HEK293 (cell line): ENCODE data around the gene TMEM187.

Source experiments
- FEZF1 ChIP-seq: fragments of 450-650 bp; formaldehyde crosslinking; IDR thresholded peaks from 2 replicates; pipeline ENCODE4 v1.5.1; 2016; ENCODE audit warnings: missing biosample characterization, missing genetic modification characterization
- GLI4 ChIP-seq: fragments of 450-650 bp; formaldehyde crosslinking; IDR thresholded peaks from 2 replicates; pipeline ENCODE4 v1.5.1; 2016; ENCODE audit warnings: missing biosample characterization, missing genetic modification characterization
- HOXD13 ChIP-seq: sonication (generic); formaldehyde crosslinking; IDR thresholded peaks from 2 replicates; pipeline ENCODE4 v1.8.0; 2022; ENCODE audit warnings: missing genetic modification reagents, borderline replicate concordance
- KLF1 ChIP-seq: fragments of 450-650 bp; formaldehyde crosslinking; IDR thresholded peaks from 2 replicates; pipeline ENCODE4 v1.5.1; 2016; ENCODE audit warnings: missing biosample characterization, missing genetic modification characterization
- MZF1 ChIP-seq: fragments of 450-650 bp; formaldehyde crosslinking; IDR thresholded peaks from 2 replicates; pipeline ENCODE4 v1.5.1; 2017; ENCODE audit warnings: missing biosample characterization, missing genetic modification characterization, borderline replicate concordance
- PRDM10 ChIP-seq: fragments of 450-650 bp; formaldehyde crosslinking; IDR thresholded peaks from 2 replicates; pipeline ENCODE4 v1.5.1; 2016; ENCODE audit warnings: missing biosample characterization, missing genetic modification characterization
- PRDM4 ChIP-seq: fragments of 450-650 bp; formaldehyde crosslinking; IDR thresholded peaks from 2 replicates; pipeline ENCODE4 v1.5.1; 2017; ENCODE audit warnings: missing biosample characterization, missing genetic modification characterization
- SCRT2 ChIP-seq: fragments of 450-650 bp; formaldehyde crosslinking; IDR thresholded peaks from 2 replicates; pipeline ENCODE4 v1.5.1; 2016; ENCODE audit warnings: missing biosample characterization, missing genetic modification characterization
- ZBTB21 ChIP-seq: fragments of 450-650 bp; formaldehyde crosslinking; IDR thresholded peaks from 2 replicates; pipeline ENCODE4 v1.5.1; 2017; ENCODE audit warnings: missing biosample characterization, missing genetic modification characterization
- ZFHX2 ChIP-seq: fragments of 450-650 bp; formaldehyde crosslinking; conservative IDR thresholded peaks from 2 replicates; pipeline ENCODE4 v1.5.1; 2016; ENCODE audit warnings: missing biosample characterization, missing genetic modification characterization
- ZNF10 ChIP-seq: fragments of 450-650 bp; formaldehyde crosslinking; IDR thresholded peaks from 2 replicates; pipeline ENCODE4 v1.5.1; 2017; ENCODE audit warnings: missing biosample characterization, missing genetic modification characterization
- ZNF146 ChIP-seq: fragments of 450-650 bp; formaldehyde crosslinking; IDR thresholded peaks from 2 replicates; pipeline ENCODE4 v1.5.1; 2016; ENCODE audit warnings: missing biosample characterization, missing genetic modification characterization
- ZNF157 ChIP-seq: fragments of 450-650 bp; formaldehyde crosslinking; IDR thresholded peaks from 2 replicates; pipeline ENCODE4 v1.5.1; 2016; ENCODE audit warnings: missing biosample characterization, missing genetic modification characterization
- ZNF169 ChIP-seq: fragments of 450-650 bp; formaldehyde crosslinking; IDR thresholded peaks from 2 replicates; pipeline ENCODE4 v1.5.1; 2016; ENCODE audit warnings: missing biosample characterization, missing genetic modification characterization
- ZNF2 ChIP-seq: fragments of 450-650 bp; formaldehyde crosslinking; IDR thresholded peaks from 2 replicates; pipeline ENCODE4 v1.5.1; 2016; ENCODE audit warnings: missing biosample characterization, missing genetic modification characterization
- ZNF280D ChIP-seq: fragments of 450-650 bp; formaldehyde crosslinking; IDR thresholded peaks from 2 replicates; pipeline ENCODE4 v1.5.1; 2016; ENCODE audit warnings: missing biosample characterization, missing genetic modification characterization
- ZNF324 ChIP-seq: fragments of 450-650 bp; formaldehyde crosslinking; IDR thresholded peaks from 2 replicates; pipeline ENCODE4 v1.5.1; 2016; ENCODE audit warnings: missing biosample characterization, missing genetic modification characterization
- ZNF394 ChIP-seq: fragments of 450-650 bp; formaldehyde crosslinking; IDR thresholded peaks from 2 replicates; pipeline ENCODE4 v1.5.1; 2016; ENCODE audit warnings: missing biosample characterization, missing genetic modification characterization, mild to moderate bottlenecking, moderate library complexity, borderline replicate concordance
- ZNF433 ChIP-seq: fragments of 450-650 bp; formaldehyde crosslinking; IDR thresholded peaks from 2 replicates; pipeline ENCODE4 v1.5.1; 2016; ENCODE audit warnings: missing biosample characterization, missing genetic modification characterization, low read depth
- ZNF501 ChIP-seq: fragments of 450-650 bp; formaldehyde crosslinking; IDR thresholded peaks from 2 replicates; pipeline ENCODE4 v1.5.1; 2016; ENCODE audit warnings: missing biosample characterization, missing genetic modification characterization
- ZNF548 ChIP-seq: fragments of 450-650 bp; formaldehyde crosslinking; IDR thresholded peaks from 2 replicates; pipeline ENCODE4 v1.5.1; 2016; ENCODE audit warnings: missing biosample characterization, missing genetic modification characterization
- ZNF621 ChIP-seq: fragments of 450-650 bp; formaldehyde crosslinking; IDR thresholded peaks from 2 replicates; pipeline ENCODE4 v1.5.1; 2017; ENCODE audit warnings: missing biosample characterization, missing genetic modification characterization
- ZNF623 ChIP-seq: fragments of 450-650 bp; formaldehyde crosslinking; IDR thresholded peaks from 2 replicates; pipeline ENCODE4 v1.5.1; 2016; ENCODE audit warnings: missing biosample characterization, missing genetic modification characterization
- ZNF777 ChIP-seq: fragments of 450-650 bp; formaldehyde crosslinking; IDR thresholded peaks from 2 replicates; pipeline ENCODE4 v1.5.1; 2017; ENCODE audit warnings: missing biosample characterization, missing genetic modification characterization, borderline replicate concordance
- ZNF837 ChIP-seq: fragments of 450-650 bp; formaldehyde crosslinking; IDR thresholded peaks from 2 replicates; pipeline ENCODE4 v1.5.1; 2016; ENCODE audit warnings: missing biosample characterization, missing genetic modification characterization
- ZSCAN16 ChIP-seq: fragments of 450-650 bp; formaldehyde crosslinking; IDR thresholded peaks from 2 replicates; pipeline ENCODE4 v1.5.1; 2016; ENCODE audit warnings: missing biosample characterization, missing genetic modification characterization
- TF ChIP-seq, protein P1 (sequence below): fragments of 450-650 bp; formaldehyde crosslinking; IDR thresholded peaks from 2 replicates; pipeline ENCODE4 v1.5.1; 2016; ENCODE audit warnings: missing biosample characterization, missing genetic modification characterization
- TF ChIP-seq, protein P2 (sequence below): sonication (generic); formaldehyde crosslinking; IDR thresholded peaks from 2 replicates; pipeline ENCODE4 v1.8.1; 2022; ENCODE audit warnings: mild to moderate bottlenecking, moderate library complexity, missing genetic modification reagents

The TMEM187 gene

DNA sequence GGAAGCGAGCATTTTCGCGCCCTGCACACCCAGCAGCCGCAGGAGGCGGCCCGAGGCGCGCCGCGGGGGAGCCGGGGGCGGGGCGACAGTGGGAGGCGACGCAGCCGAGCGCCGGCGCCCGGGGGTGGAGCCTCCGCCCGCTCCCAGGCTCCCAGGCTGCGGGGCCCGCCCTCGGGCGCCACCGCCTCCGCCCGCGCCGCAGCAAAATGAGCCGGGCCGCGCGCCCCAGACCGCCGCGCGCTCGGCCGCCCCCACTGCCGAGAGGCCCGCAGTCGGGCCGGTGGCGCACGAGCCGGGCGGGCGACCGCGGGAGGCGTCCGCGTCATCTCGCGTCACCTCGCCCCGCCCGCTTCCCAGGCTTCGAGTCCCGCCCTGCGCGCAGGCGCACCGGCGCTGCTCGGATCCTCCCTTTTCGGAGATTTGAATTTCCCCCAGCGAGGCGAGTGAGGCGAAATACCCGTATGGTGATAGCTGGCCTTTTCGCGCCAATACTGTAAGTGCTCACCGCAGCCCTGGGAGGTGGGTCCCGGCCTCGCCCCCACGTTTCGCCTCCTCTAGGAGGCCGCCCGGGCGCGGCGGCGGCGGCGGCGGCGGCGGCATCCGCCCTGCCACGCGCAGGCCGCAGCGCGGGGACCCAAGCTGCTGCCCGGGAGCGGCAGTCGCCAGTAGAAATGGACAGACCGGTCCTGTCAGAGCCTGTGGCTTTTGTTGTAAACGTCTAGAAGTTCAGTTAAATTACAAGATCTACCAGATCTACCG lies at the start of gene TMEM187 (continued):
- no peak for TF ChIP-seq PRDM4
- TF ChIP-seq ZNF10: no peak
- no peak for TF ChIP-seq ZFHX2 (tag by site-specific recombination)
- TF ChIP-seq, protein P1, sequence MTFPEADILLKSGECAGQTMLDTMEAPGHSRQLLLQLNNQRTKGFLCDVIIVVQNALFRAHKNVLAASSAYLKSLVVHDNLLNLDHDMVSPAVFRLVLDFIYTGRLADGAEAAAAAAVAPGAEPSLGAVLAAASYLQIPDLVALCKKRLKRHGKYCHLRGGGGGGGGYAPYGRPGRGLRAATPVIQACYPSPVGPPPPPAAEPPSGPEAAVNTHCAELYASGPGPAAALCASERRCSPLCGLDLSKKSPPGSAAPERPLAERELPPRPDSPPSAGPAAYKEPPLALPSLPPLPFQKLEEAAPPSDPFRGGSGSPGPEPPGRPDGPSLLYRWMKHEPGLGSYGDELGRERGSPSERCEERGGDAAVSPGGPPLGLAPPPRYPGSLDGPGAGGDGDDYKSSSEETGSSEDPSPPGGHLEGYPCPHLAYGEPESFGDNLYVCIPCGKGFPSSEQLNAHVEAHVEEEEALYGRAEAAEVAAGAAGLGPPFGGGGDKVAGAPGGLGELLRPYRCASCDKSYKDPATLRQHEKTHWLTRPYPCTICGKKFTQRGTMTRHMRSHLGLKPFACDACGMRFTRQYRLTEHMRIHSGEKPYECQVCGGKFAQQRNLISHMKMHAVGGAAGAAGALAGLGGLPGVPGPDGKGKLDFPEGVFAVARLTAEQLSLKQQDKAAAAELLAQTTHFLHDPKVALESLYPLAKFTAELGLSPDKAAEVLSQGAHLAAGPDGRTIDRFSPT (tag by site-specific recombination): no peak
- no peak for TF ChIP-seq ZNF621 (tag by site-specific recombination)
- no peak for TF ChIP-seq GLI4 (tag by site-specific recombination)
- TF ChIP-seq SCRT2 (tag by site-specific recombination): no peak
- no peak for TF ChIP-seq ZNF394 (tag by site-specific recombination)
- no peak for TF ChIP-seq PRDM10
- TF ChIP-seq ZNF280D (tag by site-specific recombination): no peak
- peak; percentile 63 for TF ChIP-seq KLF1
- TF ChIP-seq ZNF837 (tag by site-specific recombination): no peak
- no peak for TF ChIP-seq ZNF501 (tag by site-specific recombination)
- TF ChIP-seq, protein P2, sequence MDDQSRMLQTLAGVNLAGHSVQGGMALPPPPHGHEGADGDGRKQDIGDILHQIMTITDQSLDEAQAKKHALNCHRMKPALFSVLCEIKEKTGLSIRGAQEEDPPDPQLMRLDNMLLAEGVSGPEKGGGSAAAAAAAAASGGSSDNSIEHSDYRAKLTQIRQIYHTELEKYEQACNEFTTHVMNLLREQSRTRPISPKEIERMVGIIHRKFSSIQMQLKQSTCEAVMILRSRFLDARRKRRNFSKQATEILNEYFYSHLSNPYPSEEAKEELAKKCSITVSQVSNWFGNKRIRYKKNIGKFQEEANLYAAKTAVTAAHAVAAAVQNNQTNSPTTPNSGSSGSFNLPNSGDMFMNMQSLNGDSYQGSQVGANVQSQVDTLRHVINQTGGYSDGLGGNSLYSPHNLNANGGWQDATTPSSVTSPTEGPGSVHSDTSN (CRISPR knock-in tag): peak; percentile 61; the same call in 1 of the 2 replicates
- peak; percentile 80 for TF ChIP-seq FEZF1 (tag by site-specific recombination)
- TF ChIP-seq ZNF146 (tag by site-specific recombination): no peak
- no peak for TF ChIP-seq ZNF548 (tag by site-specific recombination)
- TF ChIP-seq HOXD13 (CRISPR knock-in tag): no peak
- TF ChIP-seq ZNF2 (tag by site-specific recombination): no peak; the same call in 1 of the 2 replicates
- TF ChIP-seq ZNF623 (tag by site-specific recombination): no peak
- TF ChIP-seq MZF1 (tag by site-specific recombination): no peak
- TF ChIP-seq ZSCAN16 (tag by site-specific recombination): no peak
- TF ChIP-seq ZBTB21 (tag by site-specific recombination): no peak
- TF ChIP-seq ZNF169 (tag by site-specific recombination): no peak
- TF ChIP-seq ZNF433: no peak
- no peak for TF ChIP-seq ZNF157 (tag by site-specific recombination)
- no peak for TF ChIP-seq ZNF324 (tag by site-specific recombination)
- TF ChIP-seq ZNF777 (tag by site-specific recombination): no peak
